ENCODE data around the gene DENND2D.

DENND2D gene

DNA sequence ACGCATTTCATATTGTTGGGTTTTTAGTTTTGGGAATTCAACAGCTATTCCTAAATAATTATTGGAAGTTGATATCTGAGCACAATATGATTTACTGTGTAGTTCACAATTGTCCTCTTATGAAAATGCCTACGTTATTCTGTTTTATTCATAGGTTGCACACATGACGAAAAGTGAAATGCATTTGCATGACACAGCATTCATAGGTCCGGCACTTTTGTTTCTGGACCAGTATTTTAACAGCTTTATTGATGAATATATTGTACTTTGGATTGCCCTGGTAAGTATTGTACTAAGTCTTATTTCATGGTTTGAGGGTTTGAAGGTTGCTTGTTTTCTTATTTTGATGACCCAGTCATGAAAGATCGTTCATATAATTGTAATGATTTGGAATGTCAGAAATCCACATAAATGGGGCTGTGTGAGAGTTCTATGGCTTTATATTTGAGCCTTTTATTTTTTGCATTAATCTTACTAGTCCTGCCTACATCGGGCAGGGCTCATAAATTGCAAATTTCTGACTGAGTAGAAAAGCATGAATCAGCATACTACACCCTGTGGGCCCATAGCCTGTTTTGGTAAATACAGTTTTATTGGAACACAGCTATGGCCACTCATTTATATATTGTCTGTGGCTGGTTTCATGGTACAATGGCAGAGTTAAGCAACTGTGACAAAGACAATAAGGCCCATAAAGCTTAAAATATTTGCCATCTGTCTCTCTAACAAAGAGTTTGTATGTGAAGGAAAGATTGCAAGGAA lies 17.0 kb downstream of the DENND2D start:
- POLR2A ChIA-PET, result interaction anchor here (0.6 kb wide), 1 partner anchor 894 kb away, joined by 3 read pairs; no protein-coding TSS in a partner anchor
- CTCF ChIA-PET, result interaction anchor here (1.0 to 1.2 kb wide), 2 partner anchors 13 to 15 kb away, joined by 3 to 4 read pairs; no protein-coding TSS in a partner anchor
- Histone ChIP-seq H3K4me3 (ENCODE audit: low read depth, low read length) (no peak overlapping the region), H3K9me3 (ENCODE audit: control insufficient read depth, insufficient read depth, low read depth, low read length) (no peaks in the 10 kb centered on the region), H3K4me1 (ENCODE audit: control insufficient read depth, insufficient read depth, low read length) (no peaks in the 10 kb centered on the region), H3K27ac (ENCODE audit: extremely low read depth, low read depth, low read length) (no peak overlapping the region), H3K36me3 (ENCODE audit: control insufficient read depth in 2 of 2, insufficient read depth in 1 of 2, low read length in 2 of 2) (peaks cover 0 to 76% of the 10 kb centered on the region in 2 experiments; a peak in 1 of 3 replicates)
- no peak for TF ChIP-seq ZNF473 (tag by site-specific recombination; IDR thresholded peaks at IDR 0.05)
- TF ChIP-seq, protein P1, sequence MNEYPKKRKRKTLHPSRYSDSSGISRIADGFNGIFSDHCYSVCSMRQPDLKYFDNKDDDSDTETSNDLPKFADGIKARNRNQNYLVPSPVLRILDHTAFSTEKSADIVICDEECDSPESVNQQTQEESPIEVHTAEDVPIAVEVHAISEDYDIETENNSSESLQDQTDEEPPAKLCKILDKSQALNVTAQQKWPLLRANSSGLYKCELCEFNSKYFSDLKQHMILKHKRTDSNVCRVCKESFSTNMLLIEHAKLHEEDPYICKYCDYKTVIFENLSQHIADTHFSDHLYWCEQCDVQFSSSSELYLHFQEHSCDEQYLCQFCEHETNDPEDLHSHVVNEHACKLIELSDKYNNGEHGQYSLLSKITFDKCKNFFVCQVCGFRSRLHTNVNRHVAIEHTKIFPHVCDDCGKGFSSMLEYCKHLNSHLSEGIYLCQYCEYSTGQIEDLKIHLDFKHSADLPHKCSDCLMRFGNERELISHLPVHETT (tag by site-specific recombination; IDR thresholded peaks at IDR 0.05), result no peak
- TF ChIP-seq, protein P2, sequence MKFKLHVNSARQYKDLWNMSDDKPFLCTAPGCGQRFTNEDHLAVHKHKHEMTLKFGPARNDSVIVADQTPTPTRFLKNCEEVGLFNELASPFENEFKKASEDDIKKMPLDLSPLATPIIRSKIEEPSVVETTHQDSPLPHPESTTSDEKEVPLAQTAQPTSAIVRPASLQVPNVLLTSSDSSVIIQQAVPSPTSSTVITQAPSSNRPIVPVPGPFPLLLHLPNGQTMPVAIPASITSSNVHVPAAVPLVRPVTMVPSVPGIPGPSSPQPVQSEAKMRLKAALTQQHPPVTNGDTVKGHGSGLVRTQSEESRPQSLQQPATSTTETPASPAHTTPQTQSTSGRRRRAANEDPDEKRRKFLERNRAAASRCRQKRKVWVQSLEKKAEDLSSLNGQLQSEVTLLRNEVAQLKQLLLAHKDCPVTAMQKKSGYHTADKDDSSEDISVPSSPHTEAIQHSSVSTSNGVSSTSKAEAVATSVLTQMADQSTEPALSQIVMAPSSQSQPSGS (tag by site-specific recombination; IDR thresholded peaks at IDR 0.05; ENCODE audit: low read depth), result no peak
- TF ChIP-seq ZBTB17 (tag by site-specific recombination; IDR thresholded peaks at IDR 0.05), result no peak
- TF ChIP-seq KLF8 (tag by site-specific recombination; IDR thresholded peaks at IDR 0.05), result no peak
- TF ChIP-seq OSR2 (tag by site-specific recombination; IDR thresholded peaks at IDR 0.05), result no peak
- TF ChIP-seq, protein P3, sequence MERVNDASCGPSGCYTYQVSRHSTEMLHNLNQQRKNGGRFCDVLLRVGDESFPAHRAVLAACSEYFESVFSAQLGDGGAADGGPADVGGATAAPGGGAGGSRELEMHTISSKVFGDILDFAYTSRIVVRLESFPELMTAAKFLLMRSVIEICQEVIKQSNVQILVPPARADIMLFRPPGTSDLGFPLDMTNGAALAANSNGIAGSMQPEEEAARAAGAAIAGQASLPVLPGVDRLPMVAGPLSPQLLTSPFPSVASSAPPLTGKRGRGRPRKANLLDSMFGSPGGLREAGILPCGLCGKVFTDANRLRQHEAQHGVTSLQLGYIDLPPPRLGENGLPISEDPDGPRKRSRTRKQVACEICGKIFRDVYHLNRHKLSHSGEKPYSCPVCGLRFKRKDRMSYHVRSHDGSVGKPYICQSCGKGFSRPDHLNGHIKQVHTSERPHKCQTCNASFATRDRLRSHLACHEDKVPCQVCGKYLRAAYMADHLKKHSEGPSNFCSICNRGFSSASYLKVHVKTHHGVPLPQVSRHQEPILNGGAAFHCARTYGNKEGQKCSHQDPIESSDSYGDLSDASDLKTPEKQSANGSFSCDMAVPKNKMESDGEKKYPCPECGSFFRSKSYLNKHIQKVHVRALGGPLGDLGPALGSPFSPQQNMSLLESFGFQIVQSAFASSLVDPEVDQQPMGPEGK (tag by site-specific recombination; IDR thresholded peaks at IDR 0.05), result no peak
- TF ChIP-seq ZBTB21 (tag by site-specific recombination; IDR thresholded peaks at IDR 0.05), result no peak
- TF ChIP-seq GLIS2 (tag by site-specific recombination; IDR thresholded peaks at IDR 0.05), result no peak
- TF ChIP-seq ZNF274 (IDR thresholded peaks at IDR 0.05; ENCODE audit: low read length), result no peak
- TF ChIP-seq ZNF274 (tag by site-specific recombination; IDR thresholded peaks at IDR 0.05; ENCODE audit: borderline replicate concordance), result no peak
- TF ChIP-seq ZNF624 (tag by site-specific recombination; IDR thresholded peaks at IDR 0.05), result no peak

DNA sequence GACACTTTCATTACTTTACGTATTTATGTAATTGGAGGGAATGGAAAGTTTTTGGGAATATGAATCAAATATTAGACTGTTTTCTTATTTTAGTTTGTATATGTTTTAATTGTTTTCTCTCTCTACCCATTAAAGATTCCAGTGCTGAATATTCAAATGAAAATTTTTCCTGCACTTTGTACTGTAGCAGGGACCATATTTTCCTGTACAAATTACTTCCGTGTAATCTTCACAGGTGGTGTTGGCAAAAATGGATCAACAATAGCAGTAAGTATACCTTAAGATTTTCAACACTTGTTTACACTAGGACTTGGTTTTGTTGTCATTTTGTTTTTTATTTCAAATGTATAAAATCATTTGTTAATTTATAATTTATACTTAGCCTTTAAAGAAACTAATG lies 18.4 kb downstream of the DENND2D start:
- Histone ChIP-seq H3K27ac (ENCODE audit: extremely low read depth, low read depth, low read length) (no peak overlapping the region), H3K4me1 (ENCODE audit: control insufficient read depth, insufficient read depth, low read length) (no peaks in the 10 kb centered on the region), H3K36me3 (ENCODE audit: control insufficient read depth in 2 of 2, insufficient read depth in 1 of 2, low read length in 2 of 2) (peaks cover 0 to 69% of the 10 kb centered on the region in 2 experiments; a peak in 1 of 3 replicates), H3K9me3 (ENCODE audit: control insufficient read depth, insufficient read depth, low read depth, low read length) (no peaks in the 10 kb centered on the region), H3K4me3 (ENCODE audit: low read depth, low read length) (no peak overlapping the region)
- ChIA-PET POLR2A (no interaction called here), CTCF (no interaction called here)
- no peak for TF ChIP-seq ZNF146 (tag by site-specific recombination; IDR thresholded peaks at IDR 0.05)

DNA sequence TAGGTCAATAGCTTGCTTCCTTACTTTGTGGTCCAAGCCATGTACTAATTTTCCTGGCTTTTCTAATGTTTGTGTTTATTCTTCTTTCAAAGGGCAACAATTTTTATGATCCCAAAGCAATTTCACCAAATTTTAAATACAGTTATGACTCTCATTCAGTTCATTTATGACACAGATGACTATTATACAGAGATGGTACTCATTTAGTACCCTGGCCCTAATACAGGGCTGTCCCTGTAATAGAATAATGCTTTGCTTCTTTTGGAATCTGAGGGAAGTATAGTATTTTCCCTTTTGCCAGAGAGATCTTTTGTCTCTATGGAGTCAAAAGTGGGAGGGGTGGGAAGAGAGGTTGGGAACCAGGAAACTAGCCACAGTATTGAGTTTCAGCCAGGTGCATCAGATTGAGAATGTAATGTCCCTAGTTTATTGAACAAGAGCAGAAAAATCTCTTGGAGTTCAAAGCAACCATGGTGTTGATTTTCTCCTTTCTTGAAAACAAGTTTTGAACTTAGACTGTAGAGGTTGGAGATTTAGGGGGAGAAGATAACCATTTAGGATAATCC lies 20.4 kb downstream of the DENND2D start:
- H3K27ac ChIP-seq (ENCODE audit: extremely low read depth, low read depth, low read length), result no peak overlapping the region
- H3K4me3 ChIP-seq (ENCODE audit: low read depth, low read length), result no peak overlapping the region
- ChIA-PET CTCF (no interaction called here), POLR2A (no interaction called here)
- H3K9me3 ChIP-seq (ENCODE audit: control insufficient read depth, insufficient read depth, low read depth, low read length), result no peaks in the 10 kb centered on the region
- peaks cover 7 to 64% of the 10 kb centered on the region in 2 experiments; a peak in 2 of 3 replicates for H3K36me3 ChIP-seq (ENCODE audit: control insufficient read depth in 2 of 2, insufficient read depth in 1 of 2, low read length in 2 of 2)
- no peak for TF ChIP-seq ZNF544 (tag by site-specific recombination; IDR thresholded peaks at IDR 0.05)
- TF ChIP-seq ZNF560 (tag by site-specific recombination; IDR thresholded peaks at IDR 0.05; ENCODE audit: borderline replicate concordance), result no peak
- no peak for TF ChIP-seq ZNF221 (tag by site-specific recombination; IDR thresholded peaks at IDR 0.05; ENCODE audit: borderline replicate concordance)
- no peak for TF ChIP-seq ZNF324 (tag by site-specific recombination; IDR thresholded peaks at IDR 0.05)
- TF ChIP-seq SALL2 (tag by site-specific recombination; IDR thresholded peaks at IDR 0.05; ENCODE audit: borderline replicate concordance), result no peak
- no peak for TF ChIP-seq YY1 (tag by site-specific recombination; IDR thresholded peaks at IDR 0.05)
- TF ChIP-seq ZNF792 (tag by site-specific recombination; IDR thresholded peaks at IDR 0.05), result no peak
- TF ChIP-seq, protein P4, sequence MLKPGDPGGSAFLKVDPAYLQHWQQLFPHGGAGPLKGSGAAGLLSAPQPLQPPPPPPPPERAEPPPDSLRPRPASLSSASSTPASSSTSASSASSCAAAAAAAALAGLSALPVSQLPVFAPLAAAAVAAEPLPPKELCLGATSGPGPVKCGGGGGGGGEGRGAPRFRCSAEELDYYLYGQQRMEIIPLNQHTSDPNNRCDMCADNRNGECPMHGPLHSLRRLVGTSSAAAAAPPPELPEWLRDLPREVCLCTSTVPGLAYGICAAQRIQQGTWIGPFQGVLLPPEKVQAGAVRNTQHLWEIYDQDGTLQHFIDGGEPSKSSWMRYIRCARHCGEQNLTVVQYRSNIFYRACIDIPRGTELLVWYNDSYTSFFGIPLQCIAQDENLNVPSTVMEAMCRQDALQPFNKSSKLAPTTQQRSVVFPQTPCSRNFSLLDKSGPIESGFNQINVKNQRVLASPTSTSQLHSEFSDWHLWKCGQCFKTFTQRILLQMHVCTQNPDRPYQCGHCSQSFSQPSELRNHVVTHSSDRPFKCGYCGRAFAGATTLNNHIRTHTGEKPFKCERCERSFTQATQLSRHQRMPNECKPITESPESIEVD (tag by site-specific recombination; IDR thresholded peaks at IDR 0.05), result no peak
- TF ChIP-seq BCL11A (tag by site-specific recombination; IDR thresholded peaks at IDR 0.05; ENCODE audit: low read depth), result no peak
- no peak for TF ChIP-seq ZSCAN30 (tag by site-specific recombination; IDR thresholded peaks at IDR 0.05)
- no peaks in the 10 kb centered on the region for H3K4me1 ChIP-seq (ENCODE audit: control insufficient read depth, insufficient read depth, low read length)
